HL-60 (cell line): ENCODE data around the gene ADD2.

Experiments used
- DNase-seq, 2 experiments: peaks; one replicate each; pipeline ENCODE4 v3.0.0-alpha.2; 2010 to 2020; ENCODE audit warnings: low read depth in 1 of 2, low spot score in 1 of 2
- H3K27ac ChIP-seq: fragments of 250-450 bp; sonication (Bioruptor Pico); replicated peaks from 2 replicates; pipeline ENCODE4 v1.5.1; 2020; ENCODE audit warnings: mild to moderate bottlenecking, moderate library complexity
- H3K27me3 ChIP-seq: fragments of 250-450 bp; sonication (Bioruptor Pico); 2 replicates; pipeline ENCODE4 v1.5.1; 2021; ENCODE audit warnings: mild to moderate bottlenecking, moderate library complexity; ENCODE audit not compliant: insufficient read depth, poor library complexity, severe bottlenecking
- H3K4me3 ChIP-seq: replicated peaks from 2 replicates; pipeline ENCODE4 v1.5.1; 2011; ENCODE audit warnings: mild to moderate bottlenecking, control low read depth, low read length; ENCODE audit not compliant: insufficient read depth
- CTCF ChIP-seq: IDR thresholded peaks from one replicate; pipeline ENCODE4 v1.5.1; 2011; ENCODE audit warnings: low read length, control low read depth, inconsistent platforms; ENCODE audit not compliant: insufficient read depth
- GABPA ChIP-seq: IDR thresholded peaks from 2 replicates; pipeline ENCODE4 v1.6.1; 2012; ENCODE audit warnings: low read depth
- POLR2AphosphoS5 ChIP-seq: IDR thresholded peaks from 2 replicates; pipeline ENCODE4 v1.6.1; 2012; ENCODE audit warnings: low read depth
- REST ChIP-seq: IDR thresholded peaks from 2 replicates; pipeline ENCODE4 v1.6.1; 2012; ENCODE audit warnings: low read depth; ENCODE audit not compliant: insufficient replicate concordance
- SPI1 ChIP-seq: IDR thresholded peaks from 2 replicates; pipeline ENCODE4 v1.6.1; 2012; ENCODE audit warnings: low read depth, mild to moderate bottlenecking, borderline replicate concordance

The ADD2 gene

GRCh38 chr2:70750320-70750719 lies 17.7 kb downstream of the ADD2 start:
- H3K27me3 ChIP-seq: peaks cover 3% of the 10 kb centered on the region
- H3K27ac ChIP-seq: no peak overlapping the region

GRCh38 chr2:70748002-70748784 lies 19.8 kb downstream of the ADD2 start:
- TF ChIP-seq REST (no peak), GABPA (no peak), SPI1 (no peak), CTCF (no peak), POLR2AphosphoS5 (no peak)
- Histone ChIP-seq H3K27me3 (no peaks in the 10 kb centered on the region), H3K4me3 (no peak overlapping the region), H3K27ac (no peak overlapping the region)
- no peak for DNase-seq

More at GRCh38 chr2:70750320-70750719, 17.7 kb downstream of the ADD2 start:
- TF ChIP-seq CTCF (no peak), POLR2AphosphoS5 (no peak), SPI1 (no peak), REST (no peak), GABPA (no peak)
- H3K4me3 ChIP-seq: no peak overlapping the region
- DNase-seq: no peak

GRCh38 chr2:70747284-70747683 lies 20.7 kb downstream of the ADD2 start:
- TF ChIP-seq REST (no peak), GABPA (no peak), CTCF (no peak), POLR2AphosphoS5 (no peak), SPI1 (no peak)
- Histone ChIP-seq H3K27ac (no peak overlapping the region), H3K4me3 (no peak overlapping the region), H3K27me3 (no peaks in the 10 kb centered on the region)
- no peak for DNase-seq
